Caco-2 (cell line): ENCODE measurements around the gene STAP2. TPM values are rescaled to one million over a fixed set of nuclear protein-coding genes. Genes with fewer than 3 reads are reported as not detected.
"Not testable (repeated sequence)": the region's sequence is repeated elsewhere in the genome, so short reads cannot be mapped to it uniquely, and the experiment has no call there.

Source experiments
- BruUV-seq: library from RNA; stranded (reverse); fragments of 400-500 nt; replicated peaks from 2 replicates; lab custom pipeline; 2021; lab: Mats Ljungman, UMichigan
- CTCF ChIA-PET: fragments of 300-600 bp; sonication (Branson Sonifier 250); formaldehyde crosslinking; loops from one replicate; lab custom pipeline; 2022; ENCODE audit warnings: antibody characterized with exemption; lab: Charles Lee
- POLR2A ChIA-PET: fragments of 300-600 bp; sonication (Branson Sonifier 250); formaldehyde crosslinking; loops from one replicate; lab custom pipeline; 2022; ENCODE audit warnings: antibody characterized with exemption; lab: Charles Lee
- DNase-seq, 2 experiments: peaks; one replicate each; pipeline versions ENCODE4 v3.0.0 to v3.0.0-alpha.2; 2020 to 2022
- H3K27me3 ChIP-seq: replicated peaks from 2 replicates; pipeline ENCODE4 v1.6.0; 2011; ENCODE audit warnings: low read length; ENCODE audit not compliant: control insufficient read depth, insufficient read depth
- H3K36me3 ChIP-seq: 2 replicates; pipeline ENCODE4 v1.5.1; 2011; ENCODE audit warnings: low read length; ENCODE audit not compliant: control insufficient read depth, insufficient read depth
- H3K4me1 ChIP-seq: fragments of 250-450 bp; sonication (Bioruptor Pico); 2 replicates; pipeline ENCODE4 v1.5.1; 2020; ENCODE audit warnings: mild to moderate bottlenecking
- H3K4me3 ChIP-seq: 2 replicates; pipeline ENCODE4 v1.5.1; 2011; ENCODE audit warnings: low read depth, mild to moderate bottlenecking, control low read depth, low read length
- H3K9me3 ChIP-seq: fragments of 250-450 bp; sonication (Bioruptor Pico); 2 replicates; pipeline ENCODE4 v1.5.1; 2020; ENCODE audit warnings: mild to moderate bottlenecking, moderate library complexity
- H3K27ac Mint-ChIP-seq: one replicate; pipeline ENCODE4 v1.8.0; 2022; ENCODE audit warnings: mixed read lengths; ENCODE audit not compliant: unreplicated experiment
- H3K27me3 Mint-ChIP-seq: one replicate; pipeline ENCODE4 v1.8.0; 2022; ENCODE audit warnings: mixed read lengths; ENCODE audit not compliant: insufficient read depth, unreplicated experiment
- H3K36me3 Mint-ChIP-seq: one replicate; pipeline ENCODE4 v1.8.0; 2022; ENCODE audit warnings: mild to moderate bottlenecking, mixed read lengths; ENCODE audit not compliant: insufficient read depth, unreplicated experiment
- H3K4me1 Mint-ChIP-seq: one replicate; pipeline ENCODE4 v1.8.0; 2022; ENCODE audit warnings: low read depth, mixed read lengths; ENCODE audit not compliant: unreplicated experiment
- H3K4me3 Mint-ChIP-seq: one replicate; pipeline ENCODE4 v1.8.0; 2022; ENCODE audit warnings: mild to moderate bottlenecking, moderate library complexity, mixed read lengths; ENCODE audit not compliant: unreplicated experiment
- H3K9me3 Mint-ChIP-seq: one replicate; pipeline ENCODE4 v1.8.0; 2022; ENCODE audit warnings: mixed read lengths; ENCODE audit not compliant: unreplicated experiment
- intact Hi-C: fragments of 100-400 bp; cut with micrococcal nuclease; formaldehyde crosslinking; loops from one replicate; pipeline ENCODE4 v1.10.0; 2022; ENCODE audit not compliant: unreplicated experiment
- total RNA-seq: library from RNA; stranded (reverse); gene quantifications from 2 replicates; pipeline ENCODE4 v1.2.3, GENCODE V29; 2022
- TF ChIP-seq, protein P1 (sequence below), 2 experiments: fragments of 200-600 bp in 1 of 2; IDR thresholded peaks; 1 replicate in 1 of 2; 2 replicates in 1 of 2; pipeline versions ENCODE4 v1.5.1 to v1.8.0; 2011 to 2022; ENCODE audit warnings: antibody characterized with exemption in 1 of 2, control low read depth in 1 of 2, inconsistent platforms in 1 of 2, low read depth in 1 of 2, low read length in 1 of 2, mild to moderate bottlenecking in 1 of 2, moderate library complexity in 1 of 2; ENCODE audit not compliant: insufficient read depth in 1 of 2, severe bottlenecking in 1 of 2, unreplicated experiment in 1 of 2

Gene STAP2
- total RNA-seq, 1 experiment from 2014 or later, result 71.6 TPM

DNA sequence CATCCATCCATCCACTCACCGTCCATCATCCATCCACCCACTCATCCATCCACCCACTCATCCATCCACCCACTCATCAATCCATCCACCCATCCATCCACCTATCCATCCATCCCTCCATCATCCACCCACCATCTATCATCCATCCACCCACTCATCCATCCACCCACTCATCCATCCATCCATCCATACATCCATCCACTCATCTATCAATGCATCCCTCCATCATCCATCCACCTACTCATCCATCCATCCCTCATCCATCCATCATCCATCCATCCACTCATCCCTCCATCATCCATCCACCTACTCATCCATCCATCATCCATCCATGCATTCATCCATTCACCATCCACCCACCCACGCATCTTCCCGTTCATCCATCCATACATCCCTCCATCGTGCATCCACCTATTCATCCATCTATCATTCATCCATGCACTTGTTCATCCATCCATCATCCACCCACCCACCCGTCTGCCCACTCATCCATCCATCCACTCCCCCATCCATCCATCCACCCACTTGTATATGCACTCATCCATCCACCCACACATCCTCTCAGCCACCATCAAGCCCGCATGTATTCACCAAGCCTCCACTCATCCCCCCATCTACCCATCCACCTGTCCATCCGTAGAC lies 3.6 kb downstream of the STAP2 start:
- Histone ChIP-seq H3K4me3 (no peak overlapping the region), H3K9me3 (no peaks in the 10 kb centered on the region), H3K4me1 (no peaks in the 10 kb centered on the region), H3K36me3 (no peaks in the 10 kb centered on the region), H3K27me3 (no peaks in the 10 kb centered on the region)
- BruUV-seq, result no TSS peak
- intact Hi-C loops, result no loop called here
- CTCF ChIA-PET, result no interaction called here
- Mint-ChIP-seq H3K27me3 (no peaks in the 10 kb centered on the region), H3K36me3 (peaks cover 27% of the 10 kb centered on the region), H3K4me3 (no peak overlapping the region), H3K9me3 (peaks cover 18% of the 10 kb centered on the region), H3K27ac (no peak overlapping the region), H3K4me1 (no peaks in the 10 kb centered on the region)
- TF ChIP-seq, protein P1, sequence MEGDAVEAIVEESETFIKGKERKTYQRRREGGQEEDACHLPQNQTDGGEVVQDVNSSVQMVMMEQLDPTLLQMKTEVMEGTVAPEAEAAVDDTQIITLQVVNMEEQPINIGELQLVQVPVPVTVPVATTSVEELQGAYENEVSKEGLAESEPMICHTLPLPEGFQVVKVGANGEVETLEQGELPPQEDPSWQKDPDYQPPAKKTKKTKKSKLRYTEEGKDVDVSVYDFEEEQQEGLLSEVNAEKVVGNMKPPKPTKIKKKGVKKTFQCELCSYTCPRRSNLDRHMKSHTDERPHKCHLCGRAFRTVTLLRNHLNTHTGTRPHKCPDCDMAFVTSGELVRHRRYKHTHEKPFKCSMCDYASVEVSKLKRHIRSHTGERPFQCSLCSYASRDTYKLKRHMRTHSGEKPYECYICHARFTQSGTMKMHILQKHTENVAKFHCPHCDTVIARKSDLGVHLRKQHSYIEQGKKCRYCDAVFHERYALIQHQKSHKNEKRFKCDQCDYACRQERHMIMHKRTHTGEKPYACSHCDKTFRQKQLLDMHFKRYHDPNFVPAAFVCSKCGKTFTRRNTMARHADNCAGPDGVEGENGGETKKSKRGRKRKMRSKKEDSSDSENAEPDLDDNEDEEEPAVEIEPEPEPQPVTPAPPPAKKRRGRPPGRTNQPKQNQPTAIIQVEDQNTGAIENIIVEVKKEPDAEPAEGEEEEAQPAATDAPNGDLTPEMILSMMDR (IDR thresholded peaks at IDR 0.05; ENCODE audit: insufficient read depth in 1 of 2, low read depth in 1 of 2, low read length in 1 of 2, severe bottlenecking in 1 of 2, unreplicated experiment in 1 of 2), result no peak
- DNase-seq, result no peak
- POLR2A ChIA-PET, result no interaction called here

- H3K27ac Mint-ChIP-seq, result no peak overlapping the region
- no TSS peak for BruUV-seq
- intact Hi-C loops, result no loop called here
- Histone ChIP-seq H3K9me3 (no peaks in the 10 kb centered on the region), H3K4me1 (no peaks in the 10 kb centered on the region), H3K27me3 (no peaks in the 10 kb centered on the region), H3K36me3 (0 out of 2 replicates have a peak, but pooled peaks cover 2% of the 10 kb centered on the region), H3K4me3 (no peak overlapping the region)
- TF ChIP-seq, protein P1 (IDR thresholded peaks at IDR 0.05; ENCODE audit: insufficient read depth in 1 of 2, low read depth in 1 of 2, low read length in 1 of 2, severe bottlenecking in 1 of 2, unreplicated experiment in 1 of 2), result no peak
- peaks cover 56% of the 10 kb centered on the region for H3K36me3 Mint-ChIP-seq
- ChIA-PET CTCF (no interaction called here), POLR2A (no interaction called here)
- H3K4me1 Mint-ChIP-seq, result peaks cover 5% of the 10 kb centered on the region
- no peak overlapping the region for H3K4me3 Mint-ChIP-seq
- DNase-seq, result no peak
- peaks cover 9% of the 10 kb centered on the region for H3K9me3 Mint-ChIP-seq
- no peaks in the 10 kb centered on the region for H3K27me3 Mint-ChIP-seq
These were observed 8.8 kb downstream of the STAP2 start for GRCh38 chr19:4329858-4330257.

GRCh38 chr19:4328991-4329681 lies 9.5 kb downstream of the STAP2 start:
- H3K9me3 Mint-ChIP-seq, H3K27ac Mint-ChIP-seq, H3K27me3 Mint-ChIP-seq, H3K4me1 Mint-ChIP-seq, H3K4me1 ChIP-seq, H3K36me3 ChIP-seq, H3K9me3 ChIP-seq, POLR2A ChIA-PET, H3K27me3 ChIP-seq, CTCF ChIA-PET, intact Hi-C loops: not testable (repeated sequence)
- H3K4me3 ChIP-seq, result peak overlapping the region; percentile 35
- Mint-ChIP-seq H3K36me3 (peaks cover 55% of the 10 kb centered on the region), H3K4me3 (peak overlapping the region; percentile 54)
- TSS peak; percentile 65 for BruUV-seq
- DNase-seq, result peak in 1 of 2 experiments; percentile 62
